ENCODE measurements around the gene TRIM63. TPM values are rescaled to one million over a fixed set of nuclear protein-coding genes. Genes with fewer than 3 reads are reported as not detected.

Gene TRIM63
- total and polyA plus RNA-seq, 9 of the 15 experiments (the other 6 are each of a cell fraction or from before 2014, with no cell fraction given): 0.08 to 0.57 (median 0.36) TPM

- no peak for TF ChIP-seq ILF3 (IDR thresholded peaks at IDR 0.05; ENCODE audit: borderline replicate concordance)
- no peak for TF ChIP-seq ZNF507 (tag; conservative IDR thresholded peaks at IDR 0.05)
- TF ChIP-seq HDAC1 (IDR thresholded peaks at IDR 0.05): peak in 1 of 2 experiments; percentile 84; a peak in 3 of 4 replicates
- no peak for TF ChIP-seq MCM7 (IDR thresholded peaks at IDR 0.05)
- TF ChIP-seq ZBTB8A (IDR thresholded peaks at IDR 0.05; ENCODE audit: partially characterized antibody): no peak
- TF ChIP-seq CEBPZ (IDR thresholded peaks at IDR 0.05; ENCODE audit: borderline replicate concordance, low read depth, low read length): no peak
- peak; percentile 78; the same call in 1 of the 2 replicates for TF ChIP-seq HSF4 (CRISPR knock-in tag; IDR thresholded peaks at IDR 0.05; ENCODE audit: borderline replicate concordance)
- no peak for TF ChIP-seq ZNF511 (CRISPR knock-in tag; IDR thresholded peaks at IDR 0.05)
- no peak for TF ChIP-seq SFPQ (IDR thresholded peaks at IDR 0.05; ENCODE audit: low read depth, low read length)
- TF ChIP-seq ZNF41 (CRISPR knock-in tag; conservative IDR thresholded peaks at IDR 0.05): no peak
- TF ChIP-seq NCOA2 (IDR thresholded peaks at IDR 0.05; ENCODE audit: partially characterized antibody in 2 of 2): no peak
- no peak for TF ChIP-seq RBM34 (IDR thresholded peaks at IDR 0.05; ENCODE audit: borderline replicate concordance, insufficient read depth, low read length)
- peak; percentile 53; the same call in 1 of the 2 replicates for TF ChIP-seq ZBTB33 (CRISPR knock-in tag; IDR thresholded peaks at IDR 0.05)
- TF ChIP-seq PHF20 (IDR thresholded peaks at IDR 0.05; ENCODE audit: partially characterized antibody): no peak
- peak; percentile 96 for TF ChIP-seq KLF16 (IDR thresholded peaks at IDR 0.05)
- TF ChIP-seq NCOA1 (IDR thresholded peaks at IDR 0.05; ENCODE audit: low read depth): peak; percentile 90
- peak; percentile 93 for TF ChIP-seq MTA3 (IDR thresholded peaks at IDR 0.05; ENCODE audit: borderline replicate concordance)
- no peak for TF ChIP-seq RFX5 (IDR thresholded peaks at IDR 0.05; ENCODE audit: low read depth, low read length)
- TF ChIP-seq ZNF324 (CRISPR knock-in tag; IDR thresholded peaks at IDR 0.05): no peak
- TF ChIP-seq SIRT6 (IDR thresholded peaks at IDR 0.05; ENCODE audit: low read depth, low read length): no peak
- TF ChIP-seq RBM25 (IDR thresholded peaks at IDR 0.05; ENCODE audit: low read depth, low read length, severe bottlenecking): peak; percentile 30
Observed at GRCh38 chr1:26070296-26070962, 3.0 kb upstream of the TRIM63 start (continued).
